Left cardiac atrium (tissue), 4 donors: ENCODE measurements around the gene CAMKK2. TPM values are rescaled to one million over a fixed set of nuclear protein-coding genes. Genes with fewer than 3 reads are reported as not detected.
A peak's percentile ranks its signal among the peaks of the same experiment; 100 is the strongest.

Source experiments
- ATAC-seq, 2 donors: fragments of 200-7000 bp; cut with Tn5 transposase; one replicate each; pipeline ENCODE4 v1.9.1; 2020; ENCODE audit warnings: mild to moderate bottlenecking in 2 of 2, moderate library complexity in 2 of 2
- DNase-seq: peaks from one replicate; pipeline ENCODE4 v3.0.0-alpha.2; 2020
- intact Hi-C, 2 donors: fragments of 100-400 bp; cut with DNase I; formaldehyde crosslinking; loops; one replicate each; pipeline versions ENCODE4 v1.14.1 to v1.15.1; 2022 to 2023
- total RNA-seq, 2 donors: library from RNA; stranded (reverse); fragmentation: NEBNext Ultra II Directional; extraction: Animal tissue kit (Norgen Biotek cat#: 25700); gene quantifications; one replicate each; pipeline ENCODE4 v1.2.1, GENCODE V29; 2021
- donor health status: DM: no; HTN: yes; CAD: no.
- donor health status: DM: no; HTN: yes; CAD: no; lungs with severe emphysema.
- donor health status: DM: yes; HTN: yes; CAD: no.
- donor health status: Dilated cardiomyopathy.

CAMKK2 gene
- total RNA-seq, 2 donors from 2014 or later = 22.0 to 23.1 TPM

DNA sequence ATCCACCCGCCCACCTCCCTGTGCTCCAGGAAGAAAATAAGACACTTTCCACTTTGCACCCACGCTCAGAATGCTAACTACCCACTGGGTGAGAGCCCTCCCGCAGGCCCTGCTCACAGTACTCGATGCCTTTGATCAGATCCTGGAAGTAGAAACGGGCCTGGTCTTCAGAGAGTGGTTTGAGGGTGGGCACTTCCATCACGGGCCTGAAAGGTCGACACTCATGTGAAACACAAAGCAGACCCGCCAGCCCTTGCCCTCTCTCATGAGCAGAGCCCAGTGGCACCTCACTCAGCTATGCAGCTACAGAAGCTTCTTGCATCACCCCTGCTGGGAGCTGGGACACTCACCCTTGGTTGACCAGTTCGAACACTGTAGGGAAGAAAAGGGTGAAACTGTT, 41.1 kb downstream of the CAMKK2 start:
- ATAC-seq (no peak), DNase-seq (no peak)
- intact Hi-C loops = no loop called here

- DNase-seq (no peak), ATAC-seq (no peak)
- intact Hi-C loops = no loop called here
Measured at GRCh38 chr12:121253638-121254335, 42.7 kb downstream of the CAMKK2 start.

DNA sequence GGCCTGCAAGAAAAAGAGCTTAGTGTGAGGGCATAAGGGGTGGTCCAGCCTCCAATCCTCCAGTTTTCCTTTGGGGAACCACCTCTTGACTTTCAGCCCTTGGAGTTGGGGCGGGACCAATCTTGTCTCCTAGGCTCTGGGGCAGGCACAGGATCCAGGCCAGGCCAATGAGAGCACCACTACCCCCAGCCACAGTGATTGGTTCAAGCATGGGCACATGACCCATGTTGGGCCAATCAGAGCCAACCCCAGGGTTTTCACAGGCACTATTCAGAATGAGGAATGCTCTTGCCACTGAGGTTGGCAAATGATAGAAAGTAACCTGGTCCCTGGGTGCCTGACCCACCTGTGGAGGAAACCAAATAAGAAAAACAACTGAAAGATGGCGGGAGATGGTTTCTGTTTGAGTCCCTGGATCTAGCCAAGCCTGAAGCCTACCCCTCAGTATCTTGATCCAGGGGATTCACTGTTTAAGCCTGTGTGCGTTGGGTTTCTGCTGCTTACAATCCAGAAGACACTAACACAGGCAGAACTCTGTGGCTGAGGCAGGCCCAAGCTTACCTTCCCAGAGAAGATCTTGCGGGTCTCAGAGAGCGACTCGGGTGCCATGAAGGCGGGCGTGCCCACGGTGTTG, 43.7 kb downstream of the CAMKK2 start:
- intact Hi-C loops = no loop called here
- ATAC-seq (no peak), DNase-seq (no peak)

DNA sequence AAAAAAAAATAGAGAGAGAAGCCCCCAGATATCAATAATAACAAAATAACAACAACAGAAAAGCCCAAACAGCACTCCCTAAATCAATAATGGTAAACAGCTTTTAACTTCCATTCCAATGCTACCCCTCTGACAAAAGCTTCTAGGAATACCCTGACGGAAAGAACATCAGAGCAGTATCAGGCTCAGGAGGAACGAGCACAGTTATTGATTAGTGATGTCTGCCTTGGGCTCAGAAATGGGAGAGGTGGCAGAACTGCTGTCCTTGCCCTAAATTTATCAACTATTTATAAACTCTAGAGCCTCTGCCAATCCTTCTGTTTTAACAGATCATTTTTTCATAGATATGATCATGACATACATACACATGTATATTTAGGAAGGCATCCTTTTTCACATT, 44.7 kb downstream of the CAMKK2 start:
- DNase-seq (no peak), ATAC-seq (no peak)
- intact Hi-C loops = no loop called here

GRCh38 chr12:121250359-121250758, 46.1 kb downstream of the CAMKK2 start:
- ATAC-seq = no peak
- intact Hi-C loops = no loop called here
- no peak for DNase-seq

GRCh38 chr12:121248622-121249021, 47.9 kb downstream of the CAMKK2 start:
- intact Hi-C loops = no loop called here
- no peak for DNase-seq

DNA sequence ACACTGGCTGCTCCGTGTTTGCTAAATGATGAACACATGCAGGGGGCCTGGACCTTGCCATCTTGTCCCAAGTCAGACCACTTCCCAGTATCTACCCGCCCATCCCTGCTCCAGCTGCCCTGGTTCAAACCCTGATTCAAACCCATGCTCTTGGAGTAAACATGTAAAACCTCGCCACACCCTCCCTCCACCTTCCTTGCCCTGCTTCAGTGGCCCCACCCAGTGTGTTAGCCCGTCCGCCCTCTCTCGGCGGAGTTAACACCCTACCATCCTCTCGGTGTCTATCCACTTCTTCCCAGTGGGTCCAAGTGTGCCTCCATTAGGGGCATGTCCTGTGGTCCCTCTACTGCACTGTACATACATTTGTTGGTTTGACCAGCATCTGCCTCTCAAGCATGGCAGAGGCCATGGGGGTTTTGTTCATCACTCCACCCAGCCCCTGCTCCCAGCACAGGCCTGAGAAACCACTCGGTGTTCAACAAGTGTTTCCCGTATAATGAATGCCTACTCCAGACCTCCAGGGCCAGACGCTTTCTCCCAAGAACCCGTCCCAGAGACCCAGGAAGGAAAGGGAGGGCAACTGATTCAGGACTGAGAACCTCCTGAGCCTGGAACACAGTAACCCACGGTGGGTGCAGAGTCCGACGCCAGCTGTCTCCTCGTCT, 49.5 kb downstream of the CAMKK2 start:
- DNase-seq = no peak
- ATAC-seq = no peak
- intact Hi-C loops = no loop called here

More at GRCh38 chr12:121248622-121249021, 47.9 kb downstream of the CAMKK2 start:
- no peak for ATAC-seq

DNA sequence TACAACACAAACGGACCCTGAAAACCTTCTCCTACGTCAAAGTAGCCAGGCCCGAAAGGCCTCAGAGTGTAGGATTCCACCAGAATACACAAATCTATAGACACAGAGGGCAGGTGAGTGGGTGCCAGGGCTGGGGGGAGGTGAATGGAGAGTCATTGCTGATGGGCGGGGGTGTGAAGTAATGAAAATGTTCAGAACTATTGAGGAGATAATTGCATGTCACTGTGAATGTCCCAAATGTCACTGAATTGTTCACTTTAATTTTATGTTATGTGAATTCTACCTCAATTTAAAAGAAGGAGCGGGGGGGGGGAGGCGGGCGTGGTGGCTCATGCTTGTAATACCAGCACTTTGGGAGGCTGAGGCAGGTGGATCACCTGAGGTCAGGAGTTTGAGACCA, 50.6 kb downstream of the CAMKK2 start:
- no peak for DNase-seq
- intact Hi-C loops = no loop called here
- ATAC-seq = no peak

GRCh38 chr12:121245031-121245430, 51.5 kb downstream of the CAMKK2 start:
- no peak for ATAC-seq
- no peak for DNase-seq
- intact Hi-C loops = no loop called here

- ATAC-seq (peak; percentile 16), DNase-seq (no peak)
- intact Hi-C loops = no loop called here
Measured at GRCh38 chr12:121241156-121241970, 55.1 kb downstream of the CAMKK2 start.

DNA sequence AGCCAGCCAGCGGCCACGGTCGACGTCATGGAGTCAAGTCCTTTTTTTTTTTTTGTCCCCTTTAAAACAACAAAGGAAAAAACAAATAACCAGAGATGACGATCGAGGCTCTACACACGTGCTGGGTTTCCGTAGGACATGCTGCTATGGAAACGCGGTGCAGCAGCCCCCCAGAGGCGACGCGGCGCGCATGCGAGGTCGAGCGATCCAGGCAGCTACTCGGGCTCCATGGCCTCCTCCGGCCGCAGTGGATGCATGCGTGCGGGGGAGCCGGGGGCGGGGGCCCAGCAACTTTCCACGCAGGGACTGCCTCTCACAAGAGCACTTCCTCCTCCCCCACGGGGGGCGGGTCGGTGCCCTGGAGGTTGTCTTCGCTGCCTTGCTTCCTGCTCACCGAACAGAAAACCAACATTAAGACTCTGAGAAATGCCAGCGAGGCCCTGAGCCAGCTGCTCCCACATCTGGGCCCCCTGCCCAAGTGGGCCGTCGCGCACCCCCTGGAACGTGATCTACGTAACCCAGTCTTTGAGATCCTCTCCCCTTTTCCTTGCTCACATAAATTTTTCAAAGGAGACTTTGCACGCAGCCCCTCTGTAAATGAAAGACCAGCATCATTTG, 55.9 kb downstream of the CAMKK2 start:
- intact Hi-C loops = no loop called here
- peak; percentile 81 to 86 for ATAC-seq
- DNase-seq = peak; percentile 86

DNA sequence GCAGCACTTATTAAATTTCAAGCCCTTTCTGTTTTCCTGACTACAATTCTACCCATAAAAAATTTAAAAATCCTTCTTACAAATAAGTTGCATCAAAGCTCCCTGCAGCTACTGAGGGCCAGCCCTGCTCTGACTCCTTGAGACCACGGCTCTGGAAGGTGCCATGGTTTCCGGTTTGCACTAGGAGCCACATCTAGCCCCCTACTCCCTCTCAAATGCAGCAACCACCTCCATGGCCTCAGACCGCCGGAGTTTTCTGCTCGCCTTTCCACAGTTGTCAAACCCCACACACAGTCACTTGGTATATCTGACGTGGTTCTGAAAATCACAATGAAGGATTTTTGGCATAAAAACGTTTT, 56.5 kb downstream of the CAMKK2 start:
- intact Hi-C loops = no loop called here
- ATAC-seq (no peak), DNase-seq (no peak)

DNA sequence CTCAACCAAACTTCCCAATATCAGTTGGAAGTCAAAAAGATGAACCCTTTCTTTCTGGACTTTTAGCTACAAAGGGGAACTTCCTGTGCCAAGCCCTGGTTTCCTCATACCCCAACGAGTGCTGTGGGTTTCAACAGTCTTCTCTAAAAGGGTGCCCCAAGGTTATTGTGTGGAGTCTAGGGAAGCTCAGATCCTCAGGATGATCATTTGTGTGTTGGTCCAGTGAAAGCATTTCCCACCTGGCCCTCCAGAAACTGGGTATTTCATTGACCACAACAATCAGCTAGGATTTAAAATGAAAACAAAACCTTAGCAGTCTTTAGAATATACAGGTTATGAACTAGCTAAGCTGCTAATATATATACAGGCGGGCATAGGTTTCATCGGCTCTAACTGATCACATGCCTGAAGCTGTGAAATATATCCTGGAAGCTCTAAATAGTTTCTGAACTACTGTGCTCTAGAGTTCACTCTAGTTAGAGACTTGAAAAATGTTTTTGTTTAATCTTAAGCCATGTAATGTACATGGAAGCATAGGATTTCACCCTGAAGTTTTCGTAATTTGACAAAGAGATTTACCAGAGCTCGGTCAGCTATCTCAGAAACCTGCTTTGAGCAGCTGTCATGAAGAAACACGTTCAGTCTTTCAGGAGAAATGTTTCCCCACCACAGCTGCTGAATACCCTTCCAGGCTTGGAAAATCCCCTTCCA, 57.0 kb downstream of the CAMKK2 start:
- DNase-seq (no peak), ATAC-seq (peak in 1 of 2 donors; percentile 6)
- intact Hi-C loops = no loop called here

- intact Hi-C loops = no loop called here
- ATAC-seq = no peak
- DNase-seq = no peak
Measured at GRCh38 chr12:121238604-121239350, 57.7 kb downstream of the CAMKK2 start.

DNA sequence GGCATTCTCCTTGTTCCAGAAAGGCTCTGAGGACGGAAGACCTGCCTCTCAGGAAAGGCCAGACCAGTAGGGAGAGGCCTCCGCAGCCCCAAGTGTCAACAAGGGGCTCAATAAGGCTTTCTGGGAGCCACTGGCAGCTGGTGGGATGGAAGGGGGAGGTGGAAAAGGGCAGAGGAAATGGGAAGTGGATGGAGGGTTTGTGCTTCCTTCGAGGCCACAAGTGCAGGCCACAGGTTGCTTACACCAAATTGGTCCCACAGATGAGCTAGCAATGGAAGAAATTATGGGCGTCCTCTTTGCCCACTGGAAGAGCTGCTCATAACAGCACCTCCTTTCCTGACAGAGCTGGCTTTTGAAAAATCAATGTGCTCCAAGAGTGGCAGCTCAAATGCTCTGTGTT, 58.4 kb downstream of the CAMKK2 start:
- ATAC-seq (no peak), DNase-seq (no peak)
- intact Hi-C loops = no loop called here

DNA sequence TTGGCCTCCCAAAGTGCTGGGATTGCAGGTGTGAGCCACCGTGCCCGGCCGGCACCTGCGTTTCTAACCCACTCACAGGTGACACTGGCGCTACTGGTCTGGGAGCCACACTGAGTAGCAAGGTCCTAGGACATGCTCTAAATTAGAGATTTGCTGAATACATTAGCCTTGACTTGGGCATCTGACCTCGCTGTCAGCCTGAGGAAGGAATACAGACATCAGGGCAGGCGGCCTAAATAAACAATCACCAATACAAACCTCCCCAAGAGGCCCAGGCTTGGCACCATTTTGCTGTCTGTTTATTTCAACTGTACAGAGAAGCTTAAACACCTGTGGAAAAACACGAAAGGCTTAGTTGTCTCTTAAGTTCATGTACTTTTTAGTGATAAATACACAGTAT, 59.1 kb downstream of the CAMKK2 start:
- intact Hi-C loops = no loop called here
- ATAC-seq (no peak), DNase-seq (no peak)

DNA sequence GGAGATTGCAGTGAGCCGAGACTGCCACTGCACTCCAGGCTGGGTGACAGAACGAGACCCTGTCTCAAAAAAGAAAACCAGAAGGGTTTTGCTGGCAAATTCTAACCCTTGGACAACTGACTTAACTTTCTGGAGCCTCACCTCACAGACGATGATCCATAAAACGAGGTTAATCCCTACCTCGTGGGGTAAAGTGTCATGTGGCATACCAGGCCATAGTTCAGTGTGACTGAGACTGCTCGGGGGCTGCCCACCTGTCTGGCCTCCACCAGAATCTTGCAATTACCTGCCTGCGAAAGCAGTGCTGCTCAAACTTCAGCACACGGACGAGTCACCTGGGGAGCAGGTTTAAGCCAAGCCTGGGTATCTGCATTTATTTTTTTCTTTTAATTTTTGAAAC, 59.7 kb downstream of the CAMKK2 start:
- ATAC-seq = no peak
- intact Hi-C loops = no loop called here
- DNase-seq = no peak

DNA sequence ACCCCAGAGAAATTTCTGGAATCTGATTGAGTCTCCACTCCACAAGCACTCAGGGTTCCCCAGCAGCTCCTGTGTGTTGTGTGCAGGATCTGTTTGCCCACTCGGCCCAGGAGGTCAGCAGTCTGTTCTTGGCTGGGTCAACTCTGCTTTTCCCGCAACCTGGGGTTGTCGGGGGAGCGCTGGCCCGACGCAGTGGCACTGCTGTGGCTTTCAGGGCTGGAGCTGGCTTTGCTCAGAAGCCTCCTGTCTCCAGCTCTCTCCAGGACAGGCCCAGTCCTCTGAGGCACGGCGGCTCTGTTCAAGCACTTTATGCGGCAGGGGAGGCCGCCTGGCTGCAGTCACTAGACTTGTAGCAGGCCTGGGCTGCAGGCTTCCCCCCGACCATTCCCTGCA, 62.9 kb downstream of the CAMKK2 start:
- intact Hi-C loops = no loop called here
- no peak for DNase-seq
- no peak for ATAC-seq
